HFF-Myc (cell line): ENCODE results near the gene EHF.
"Not testable (repeated sequence)": the region's sequence is repeated elsewhere in the genome, so short reads cannot be mapped to it uniquely, and the experiment has no call there.

Source experiments
- DNase-seq: peaks from one replicate; pipeline ENCODE4 v3.0.0-alpha.2; 2011; ENCODE audit warnings: low read depth; ENCODE audit errors: extremely low read depth
- H3K4me3 ChIP-seq: replicated peaks from 2 replicates; pipeline ENCODE4 v1.5.1; 2011; ENCODE audit warnings: low read depth, mild to moderate bottlenecking, control low read depth, low read length
- CTCF ChIP-seq: IDR thresholded peaks from 2 replicates; pipeline ENCODE4 v1.5.1; 2012; ENCODE audit warnings: mild to moderate bottlenecking, low read depth, low read length, control low read depth; ENCODE audit errors: missing control alignments

EHF gene

GRCh38 chr11:34682825-34683224, 61.9 kb downstream of the EHF start:
- no peak for TF ChIP-seq CTCF
- peak; percentile 10 for DNase-seq
- no peak overlapping the region for H3K4me3 ChIP-seq

- no peak overlapping the region for H3K4me3 ChIP-seq
- no peak for TF ChIP-seq CTCF
- no peak for DNase-seq
Measured at GRCh38 chr11:34683396-34683795, 62.5 kb downstream of the EHF start.

GRCh38 chr11:34685864-34686263, 65.0 kb downstream of the EHF start:
- no peak overlapping the region for H3K4me3 ChIP-seq
- no peak for DNase-seq
- TF ChIP-seq CTCF = no peak

GRCh38 chr11:34692299-34692698, 71.4 kb downstream of the EHF start:
- not testable (repeated sequence) for DNase-seq, H3K4me3 ChIP-seq

GRCh38 chr11:34696862-34697261, 76.0 kb downstream of the EHF start:
- DNase-seq = no peak
- no peak overlapping the region for H3K4me3 ChIP-seq
- TF ChIP-seq CTCF = no peak

GRCh38 chr11:34706709-34707461, 86.0 kb downstream of the EHF start:
- no peak for DNase-seq
- no peak overlapping the region for H3K4me3 ChIP-seq
- no peak for TF ChIP-seq CTCF

- TF ChIP-seq CTCF = no peak
- DNase-seq = no peak
- no peak overlapping the region for H3K4me3 ChIP-seq
Measured at GRCh38 chr11:34707462-34707840, 86.6 kb downstream of the EHF start.
